Heart left ventricle (tissue), 13 donors: ENCODE data around the gene CA7.

ENCODE experiments used
- CTCF ChIP-seq, 12 donors: fragments of 200-600 bp; sonication (generic) in 4 of 12; IDR thresholded peaks; one replicate each; pipeline versions ENCODE4 v1.5.0 to v1.8.0; 2018 to 2022; ENCODE audit warnings: antibody characterized with exemption in 12 of 12, mild to moderate bottlenecking in 5 of 12
- POLR2A ChIP-seq, 2 donors: fragments of 450-650 bp; IDR thresholded peaks; one replicate each; pipeline ENCODE4 v1.6.1; 2017; ENCODE audit warnings: antibody characterized with exemption in 2 of 2, mild to moderate bottlenecking in 2 of 2, moderate library complexity in 2 of 2
- donor health status: ischemic (EF 13 %, LVEDD 7.1; RV severe dilation, severe dysfunction).
- donor health status: DM: no; HTN: yes; CAD: no.
- donor health status: DM: no; HTN: no; CAD: no.
- donor health status: ischemic (EF 25% LVEDD 6.9; RV normal size, moderate dysfunction).
- donor health status: ischemic (EF 25% LVEDD 5.7; RV mildly dilated, moderate dysfunction).
- donor health status: ischemic (EF 35%, LVEDD 5.7; RV mildly dilated, moderate dysfunction).
- donor health status: nonischemic (EF 11% LVEDD 7.7; RV severe dilation, severe dysfunction).
- donor health status: DM: yes; HTN: yes; CAD: no.
- donor health status: PGD.
- donor health status: ischemic (EF 29% LVEDD 5.4; RV normal size, mild dysfunction).
- donor health status: nonischemic (EF 23%, LVEDD 6.1; RV moderate dilation, normal function).

GRCh38 chr16:66891360-66891759 is 47.1 kb downstream of the CA7 start:
- TF ChIP-seq POLR2A (IDR thresholded peaks at IDR 0.05), result no peak
- TF ChIP-seq CTCF (IDR thresholded peaks at IDR 0.05), result no peak
